Left forelimb (tissue), 1 donor: ENCODE results near the gene KIFBP.

Source experiments
- DNase-seq: peaks from one replicate; pipeline ENCODE4 v3.0.0-alpha.2; 2018; ENCODE audit warnings: low spot score

KIFBP gene

GRCh38 chr10:69051710-69052487 lies 63.3 kb downstream of the KIFBP start:
- DNase-seq: no peak

GRCh38 chr10:69052736-69053135 lies 64.1 kb downstream of the KIFBP start:
- no peak for DNase-seq

GRCh38 chr10:69055241-69055640 lies 66.6 kb downstream of the KIFBP start:
- no peak for DNase-seq

- no peak for DNase-seq
These were observed 67.5 kb downstream of the KIFBP start for GRCh38 chr10:69056129-69056528.

- no peak for DNase-seq
These were observed 68.1 kb downstream of the KIFBP start for GRCh38 chr10:69056536-69057260.

- DNase-seq: no peak
These were observed 68.8 kb downstream of the KIFBP start for GRCh38 chr10:69057261-69057950.

GRCh38 chr10:69057951-69058297 lies 69.3 kb downstream of the KIFBP start:
- no peak for DNase-seq

- no peak for DNase-seq
These were observed 71.7 kb downstream of the KIFBP start for GRCh38 chr10:69060127-69060798.

GRCh38 chr10:69061305-69062161 lies 72.9 kb downstream of the KIFBP start:
- DNase-seq: no peak

GRCh38 chr10:69062901-69063300 lies 74.3 kb downstream of the KIFBP start:
- DNase-seq: no peak

- DNase-seq: no peak
These were observed 76.2 kb downstream of the KIFBP start for GRCh38 chr10:69064762-69065328.

GRCh38 chr10:69065406-69066361 lies 77.1 kb downstream of the KIFBP start:
- DNase-seq: no peak
